Endothelial cell of umbilical vein (primary cell): ENCODE measurements around the gene HECTD2. TPM values are rescaled to one million over a fixed set of nuclear protein-coding genes. Genes with fewer than 3 reads are reported as not detected.

Source experiments
- BruUV-seq: library from RNA; stranded (reverse); fragments of 400-500 nt; replicated peaks from 2 replicates; lab custom pipeline; 2021; lab: Mats Ljungman, UMichigan
- CTCF ChIA-PET: fragments of 300-600, 350-600 bp; sonication (Branson Sonifier 250); formaldehyde crosslinking; loops from one replicate; lab custom pipeline; 2021; ENCODE audit warnings: antibody characterized with exemption, inconsistent platforms; lab: Charles Lee
- POLR2A ChIA-PET: fragments of 300-600, 350-600 bp; sonication (Branson Sonifier 250); formaldehyde crosslinking; loops from one replicate; lab custom pipeline; 2021; ENCODE audit warnings: antibody characterized with exemption, inconsistent platforms; lab: Charles Lee
- DNase-seq: peaks from one replicate; pipeline ENCODE4 v3.0.0-alpha.2; 2011; ENCODE audit warnings: low read depth, low spot score
- FAIRE-seq: peaks from 2 replicates; lab custom pipeline; 2011; peaks lifted over from hg19 to GRCh38; lab: Jason Lieb, UNC
- H2AFZ ChIP-seq: 2 replicates; pipeline ENCODE4 v1.6.0; 2012; ENCODE audit warnings: low read depth, low read length, control low read depth, inconsistent platforms
- H3K27ac ChIP-seq: 2 replicates; pipeline ENCODE4 v1.5.1; 2011; ENCODE audit warnings: low read depth, mild to moderate bottlenecking, control low read depth, low read length, moderate library complexity; ENCODE audit not compliant: insufficient read depth
- H3K27me3 ChIP-seq, 2 experiments: 2 replicates each; pipeline versions ENCODE4 v1.6.0 to v1.6.1; 2011; ENCODE audit warnings: low read length in 2 of 2, mixed read lengths in 1 of 2; ENCODE audit not compliant: control insufficient read depth in 2 of 2, insufficient read depth in 2 of 2
- H3K36me3 ChIP-seq, 2 experiments: 2 replicates in 1 of 2; 3 replicates in 1 of 2; pipeline ENCODE4 v1.5.1; 2011; ENCODE audit warnings: low read length in 2 of 2, mild to moderate bottlenecking in 1 of 2, moderate library complexity in 1 of 2; ENCODE audit not compliant: control insufficient read depth in 2 of 2, insufficient read depth in 2 of 2; ENCODE audit errors: extremely low read depth in 1 of 2
- H3K4me1 ChIP-seq: 3 replicates; pipeline ENCODE4 v1.5.1; 2011; ENCODE audit warnings: mild to moderate bottlenecking, low read length; ENCODE audit not compliant: control insufficient read depth, insufficient read depth; ENCODE audit errors: extremely low read depth
- H3K4me2 ChIP-seq: 2 replicates; pipeline ENCODE4 v1.6.1; 2011; ENCODE audit warnings: low read length, control low read depth, mixed read lengths; ENCODE audit not compliant: insufficient read depth
- H3K4me3 ChIP-seq, 3 experiments: fragments of 200-600 bp in 1 of 3; sonication (generic), shearing (Covaris generic) in 1 of 3; replicated peaks in 1 of 3; 2 replicates each; pipeline ENCODE4 v1.5.1; 2011 to 2016; ENCODE audit warnings: control low read depth in 3 of 3, low read length in 3 of 3, mild to moderate bottlenecking in 2 of 3, inconsistent platforms in 1 of 3, low read depth in 1 of 3, moderate library complexity in 1 of 3; ENCODE audit not compliant: insufficient read depth in 1 of 3
- H3K79me2 ChIP-seq: 2 replicates; pipeline ENCODE4 v1.6.0; 2012; ENCODE audit warnings: low read length, inconsistent platforms; ENCODE audit not compliant: control insufficient read depth, insufficient read depth
- H3K9ac ChIP-seq: replicated peaks from 2 replicates; pipeline ENCODE3; 2011; ENCODE audit warnings: low read length, control low read depth; ENCODE audit not compliant: insufficient read depth; ENCODE audit errors: extremely low read depth
- H3K9me1 ChIP-seq: replicated peaks from 3 replicates; pipeline ENCODE4 v1.6.0; 2011; ENCODE audit warnings: mild to moderate bottlenecking, low read length; ENCODE audit not compliant: control insufficient read depth, insufficient read depth; ENCODE audit errors: extremely low read depth
- H3K9me3 ChIP-seq: replicated peaks from 2 replicates; pipeline ENCODE4 v1.5.1; 2012; ENCODE audit warnings: low read length, inconsistent platforms; ENCODE audit not compliant: control insufficient read depth, insufficient read depth
- H4K20me1 ChIP-seq: replicated peaks from 2 replicates; pipeline ENCODE3; 2011; ENCODE audit warnings: mild to moderate bottlenecking, low read length; ENCODE audit not compliant: control insufficient read depth, insufficient read depth; ENCODE audit errors: extremely low read depth
- CTCF ChIP-seq, 2 donors: IDR thresholded peaks; 1 replicate in 1 of 2; 2 replicates in 1 of 2; pipeline ENCODE4 v1.5.1; 2011; ENCODE audit warnings: low read length in 2 of 2, mild to moderate bottlenecking in 2 of 2, moderate library complexity in 2 of 2, control low read depth in 1 of 2, inconsistent platforms in 1 of 2, low read depth in 1 of 2; ENCODE audit not compliant: insufficient read depth in 1 of 2; ENCODE audit errors: extremely low read depth in 1 of 2
- EZH2 ChIP-seq: IDR thresholded peaks from 2 replicates; pipeline ENCODE4 v1.6.1; 2012; ENCODE audit warnings: borderline replicate concordance, low read depth, mild to moderate bottlenecking, moderate library complexity, low read length, inconsistent platforms; ENCODE audit not compliant: severe bottlenecking
- FOS ChIP-seq: IDR thresholded peaks from 2 replicates; pipeline ENCODE4 v1.6.1; 2011; ENCODE audit warnings: mild to moderate bottlenecking, low read length, moderate library complexity, borderline replicate concordance; ENCODE audit not compliant: insufficient read depth
- GATA2 ChIP-seq: IDR thresholded peaks from 2 replicates; pipeline ENCODE4 v1.7.0; 2011; ENCODE audit warnings: low read depth, mild to moderate bottlenecking, moderate library complexity, mixed read lengths, low read length; ENCODE audit not compliant: insufficient read length, insufficient read depth
- JUN ChIP-seq: IDR thresholded peaks from 2 replicates; pipeline ENCODE4 v1.6.1; 2011; ENCODE audit warnings: borderline replicate concordance, low read depth; ENCODE audit not compliant: insufficient read length, insufficient read depth
- MAX ChIP-seq: IDR thresholded peaks from 2 replicates; pipeline ENCODE4 v1.6.1; 2011; ENCODE audit not compliant: insufficient read depth, insufficient read length
- MYC ChIP-seq: IDR thresholded peaks from one replicate; pipeline ENCODE4 v1.6.1; 2011; ENCODE audit warnings: mild to moderate bottlenecking, low read depth, low read length
- POLR2A ChIP-seq: IDR thresholded peaks from 2 replicates; pipeline ENCODE4 v1.6.1; 2012; ENCODE audit warnings: low read depth, mild to moderate bottlenecking, control low read depth, low read length
- POLR2AphosphoS5 ChIP-seq: IDR thresholded peaks from 2 replicates; pipeline ENCODE4 v1.6.1; 2012; ENCODE audit warnings: low read depth, mild to moderate bottlenecking, control low read depth, low read length, moderate library complexity; ENCODE audit not compliant: insufficient read depth
- dilution Hi-C: fragments of 300-500 bp; cut with MboI; formaldehyde crosslinking; loops from one replicate; pipeline ENCODE4 v1.15.0; 2019; ENCODE audit warnings: low sequenced_read_pairs; ENCODE audit not compliant: extremely low pct_ligation_motif_present
- intact Hi-C: fragments of 100-400 bp; cut with micrococcal nuclease; formaldehyde crosslinking; loops from one replicate; pipeline ENCODE4 v1.10.0; 2022
- polyA plus RNA-seq, 4 experiments: library from polyadenylated mRNA; depleted of rRNA in 3 of 4; stranded (reverse) in 3 of 4; unstranded in 1 of 4; fragments of >200 nt; gene quantifications; 2 replicates each; pipeline versions ENCODE4 v1.2.1 to v1.2.3, GENCODE V29; 2011 to 2012; ENCODE audit warnings: missing spikeins in 1 of 4
- total RNA-seq: library from RNA; stranded (reverse); gene quantifications from 2 replicates; pipeline ENCODE4 v1.2.3, GENCODE V29; 2021

HECTD2 gene
- total and polyA plus RNA-seq, 2 donors (not counting 3 experiments of a cell fraction or from before 2014, with no cell fraction given), result 4.2 to 10.7 TPM

GRCh38 chr10:91415816-91416215 is 5.7 kb downstream of the HECTD2 start:
- BruUV-seq, result no TSS peak
- FAIRE-seq, result no peak
- intact Hi-C loops, result no loop called here

More at GRCh38 chr10:91415816-91416215, 5.7 kb downstream of the HECTD2 start:
- Histone ChIP-seq H3K4me3 (no peak overlapping the region), H3K9me1 (no peaks in the 10 kb centered on the region), H3K27me3 (no peaks in the 10 kb centered on the region), H3K79me2 (no peaks in the 10 kb centered on the region), H3K27ac (no peak overlapping the region), H3K36me3 (no peaks in the 10 kb centered on the region), H4K20me1 (peaks cover 5% of the 10 kb centered on the region), H3K9me3 (no peaks in the 10 kb centered on the region), H3K9ac (no peak overlapping the region), H3K4me2 (no peak overlapping the region), H2AFZ (no peak overlapping the region), H3K4me1 (peaks cover 4% of the 10 kb centered on the region)
- dilution Hi-C loops, result no loop called here
- CTCF ChIA-PET, result no interaction called here
- POLR2A ChIA-PET, result no interaction called here
- no peak for DNase-seq
- TF ChIP-seq POLR2A (no peak), CTCF (IDR thresholded peaks at IDR 0.05; ENCODE audit: extremely low read depth in 1 of 2, insufficient read depth in 1 of 2, low read depth in 1 of 2, low read length in 2 of 2) (no peak), POLR2AphosphoS5 (no peak), EZH2 (no peak), MAX (no peak), JUN (no peak), GATA2 (no peak), MYC (no peak), FOS (no peak)
